ENCODE measurements around the gene MEX3D. TPM values are rescaled to one million over a fixed set of nuclear protein-coding genes. Genes with fewer than 3 reads are reported as not detected.

Gene MEX3D
- total RNA-seq, 1 donor from 2014 or later = 6.4 TPM

DNA sequence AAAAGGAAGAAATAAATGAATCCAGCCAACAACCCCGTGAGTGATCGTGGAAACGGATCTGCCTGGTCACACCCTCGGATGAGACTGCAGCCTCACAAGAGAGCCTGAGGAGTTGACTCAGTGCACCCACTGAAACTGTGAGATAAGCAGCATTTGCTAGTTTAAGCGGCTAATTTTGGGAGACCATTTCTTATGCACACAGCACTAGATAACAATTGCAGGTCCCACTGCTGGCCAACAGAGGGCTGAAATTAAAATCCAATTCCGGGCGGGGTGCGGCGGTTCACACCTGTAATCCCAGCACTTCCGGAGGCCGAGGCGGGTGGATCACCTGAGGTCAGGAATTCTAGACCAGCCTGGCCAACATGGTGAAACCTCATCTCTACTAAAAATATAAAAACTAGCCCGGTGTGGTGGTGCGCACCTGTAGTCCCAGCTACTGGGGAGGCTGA lies 33.5 kb upstream of the MEX3D start:
- peaks cover 46% of the 10 kb centered on the region for H3K4me1 ChIP-seq
- no peak for DNase-seq
- peaks cover 42% of the 10 kb centered on the region for H3K36me3 ChIP-seq
- H3K4me3 ChIP-seq = no peak overlapping the region
- H3K27me3 ChIP-seq (ENCODE audit: low read depth) = no peaks in the 10 kb centered on the region
- intact Hi-C loops (cut with micrococcal nuclease) = no loop called here
- H3K27ac ChIP-seq (replicated peaks) = no peak overlapping the region
- H3K9me3 ChIP-seq (replicated peaks) = no peaks in the 10 kb centered on the region
- TF ChIP-seq, protein P1, sequence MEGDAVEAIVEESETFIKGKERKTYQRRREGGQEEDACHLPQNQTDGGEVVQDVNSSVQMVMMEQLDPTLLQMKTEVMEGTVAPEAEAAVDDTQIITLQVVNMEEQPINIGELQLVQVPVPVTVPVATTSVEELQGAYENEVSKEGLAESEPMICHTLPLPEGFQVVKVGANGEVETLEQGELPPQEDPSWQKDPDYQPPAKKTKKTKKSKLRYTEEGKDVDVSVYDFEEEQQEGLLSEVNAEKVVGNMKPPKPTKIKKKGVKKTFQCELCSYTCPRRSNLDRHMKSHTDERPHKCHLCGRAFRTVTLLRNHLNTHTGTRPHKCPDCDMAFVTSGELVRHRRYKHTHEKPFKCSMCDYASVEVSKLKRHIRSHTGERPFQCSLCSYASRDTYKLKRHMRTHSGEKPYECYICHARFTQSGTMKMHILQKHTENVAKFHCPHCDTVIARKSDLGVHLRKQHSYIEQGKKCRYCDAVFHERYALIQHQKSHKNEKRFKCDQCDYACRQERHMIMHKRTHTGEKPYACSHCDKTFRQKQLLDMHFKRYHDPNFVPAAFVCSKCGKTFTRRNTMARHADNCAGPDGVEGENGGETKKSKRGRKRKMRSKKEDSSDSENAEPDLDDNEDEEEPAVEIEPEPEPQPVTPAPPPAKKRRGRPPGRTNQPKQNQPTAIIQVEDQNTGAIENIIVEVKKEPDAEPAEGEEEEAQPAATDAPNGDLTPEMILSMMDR (IDR thresholded peaks at IDR 0.05; ENCODE audit: borderline replicate concordance) = no peak

DNA sequence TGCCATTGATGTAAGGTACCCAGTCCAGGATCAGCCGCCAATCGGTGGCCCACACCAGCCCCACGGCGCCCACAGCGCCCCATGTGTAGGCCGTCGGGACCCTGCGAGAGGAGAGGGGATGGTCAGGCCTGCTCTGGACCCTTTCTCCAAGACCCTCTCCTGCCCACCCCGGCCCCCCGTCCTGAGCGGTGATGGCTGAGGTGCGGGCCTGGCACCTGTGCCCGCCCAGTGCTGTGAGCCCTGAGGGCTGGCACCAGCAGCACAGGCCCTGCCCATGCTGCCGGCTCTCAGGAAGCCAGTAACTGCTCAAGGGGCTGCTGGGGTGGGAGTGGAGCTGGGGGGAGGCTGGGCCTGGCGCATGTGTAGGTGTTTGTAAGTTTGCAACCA lies 31.3 kb upstream of the MEX3D start:
- TF ChIP-seq, protein P1 (IDR thresholded peaks at IDR 0.05; ENCODE audit: borderline replicate concordance) = no peak
- no peaks in the 10 kb centered on the region for H3K27me3 ChIP-seq (ENCODE audit: low read depth)
- peaks cover 60% of the 10 kb centered on the region for H3K36me3 ChIP-seq
- intact Hi-C loops (cut with micrococcal nuclease) = no loop called here
- H3K4me3 ChIP-seq = no peak overlapping the region
- peaks cover 26% of the 10 kb centered on the region for H3K4me1 ChIP-seq
- H3K27ac ChIP-seq (replicated peaks) = no peak overlapping the region
- no peaks in the 10 kb centered on the region for H3K9me3 ChIP-seq (replicated peaks)
- no peak for DNase-seq

DNA sequence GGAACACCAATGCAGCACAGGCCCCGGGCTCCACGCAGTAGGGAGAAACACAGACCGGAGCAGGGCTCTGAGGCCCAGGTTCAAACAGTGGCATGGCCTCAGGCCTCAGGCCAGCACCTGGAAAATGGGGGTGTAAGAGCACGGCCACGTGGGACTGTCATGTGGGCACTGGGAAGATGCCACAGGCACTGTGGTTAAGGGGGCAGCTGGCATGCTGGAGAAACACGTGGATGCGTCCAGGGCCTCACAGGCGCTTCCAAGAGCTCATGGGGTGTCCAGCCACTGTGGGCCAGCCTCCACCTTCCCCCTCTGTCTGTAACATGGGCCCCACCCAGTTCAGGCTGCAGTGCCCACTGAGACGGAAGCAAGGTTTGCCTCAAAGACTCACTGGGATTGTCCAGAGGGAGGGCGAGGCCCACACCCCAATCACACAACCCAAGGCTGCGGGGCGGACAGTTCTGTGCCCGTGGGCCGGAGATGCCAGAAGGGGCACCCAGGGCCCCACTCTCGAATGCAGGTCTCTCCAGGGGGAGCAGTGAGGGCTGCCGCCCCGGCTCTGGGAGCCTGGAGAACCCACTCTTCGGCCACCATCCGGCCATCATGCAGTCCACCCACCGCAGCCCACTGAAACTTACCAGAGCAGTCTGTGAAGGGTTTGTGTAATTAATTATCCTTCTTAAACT lies 30.8 kb upstream of the MEX3D start:
- no peak for DNase-seq
- intact Hi-C loops (cut with micrococcal nuclease) = no loop called here
- Histone ChIP-seq H3K27ac (replicated peaks) (no peak overlapping the region), H3K4me3 (no peak overlapping the region), H3K27me3 (ENCODE audit: low read depth) (no peaks in the 10 kb centered on the region), H3K9me3 (replicated peaks) (no peaks in the 10 kb centered on the region), H3K36me3 (peaks cover 61% of the 10 kb centered on the region), H3K4me1 (peaks cover 21% of the 10 kb centered on the region)
- TF ChIP-seq, protein P1 (IDR thresholded peaks at IDR 0.05; ENCODE audit: borderline replicate concordance) = no peak

DNA sequence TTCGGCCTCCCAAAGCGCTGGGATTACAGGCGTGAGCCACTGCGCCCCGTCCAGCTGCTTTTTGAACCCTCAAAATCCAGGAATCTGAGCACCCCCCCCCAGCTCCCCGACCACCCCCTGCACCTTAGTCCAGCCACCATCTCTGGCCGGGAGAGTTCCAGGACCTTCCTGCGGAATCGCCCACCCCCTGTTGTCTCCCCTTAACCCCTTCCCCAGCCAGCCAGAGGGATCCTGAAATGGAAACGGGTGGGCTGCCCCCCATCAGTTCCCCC lies 25.3 kb upstream of the MEX3D start:
- Histone ChIP-seq H3K27me3 (ENCODE audit: low read depth) (no peaks in the 10 kb centered on the region), H3K27ac (replicated peaks) (peak overlapping the region; percentile 99), H3K4me1 (peaks cover 30% of the 10 kb centered on the region), H3K9me3 (replicated peaks) (no peaks in the 10 kb centered on the region), H3K4me3 (peak overlapping the region; percentile 92), H3K36me3 (peaks cover 37% of the 10 kb centered on the region)
- TF ChIP-seq, protein P1 (IDR thresholded peaks at IDR 0.05; ENCODE audit: borderline replicate concordance) = no peak
- intact Hi-C loops (cut with micrococcal nuclease) = no loop called here
- DNase-seq = no peak

DNA sequence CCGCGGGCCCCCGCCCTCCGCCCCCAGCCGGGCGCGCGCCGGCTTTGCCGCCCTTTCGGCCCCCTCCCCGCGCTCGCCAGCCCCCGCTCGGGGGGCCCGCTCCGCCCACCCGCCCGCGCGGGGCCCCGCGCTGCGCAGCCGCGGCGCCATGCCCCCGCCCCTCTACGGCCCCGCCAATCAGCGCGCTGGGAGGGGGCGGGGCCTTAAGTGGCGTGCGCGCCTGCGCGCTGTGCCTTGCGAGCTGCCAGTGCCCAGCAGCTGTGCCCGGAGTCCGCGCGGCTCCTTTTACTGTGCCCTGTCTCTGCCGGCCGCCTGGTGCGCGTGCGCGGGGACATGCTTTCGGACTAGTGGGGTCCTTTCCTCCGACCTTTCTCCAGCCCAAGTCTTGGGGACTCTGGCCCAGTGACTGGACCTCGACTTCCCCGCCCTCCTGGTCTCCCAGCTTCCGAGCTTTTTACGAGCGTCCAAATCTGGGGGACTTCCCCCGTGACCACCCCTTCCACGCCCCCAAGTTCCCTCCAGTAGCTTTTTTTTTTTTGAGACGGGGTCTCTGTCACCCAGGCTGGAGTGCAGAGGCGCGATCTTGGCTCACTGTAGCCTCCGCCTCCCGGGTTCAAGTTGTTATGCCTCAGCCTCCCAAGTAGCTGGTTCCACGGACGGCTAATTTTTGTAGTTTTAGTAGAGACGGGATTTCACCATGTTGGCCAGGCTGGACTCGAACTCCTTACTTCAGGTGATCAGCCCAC lies 24.8 kb upstream of the MEX3D start, which contains the start of gene MBD3:
MBD3 (minus strand) TSS at position 111 of the 746 bp plus-strand sequence. CDS start 234 bp downstream, outside the sequence.
- H3K27ac ChIP-seq (replicated peaks) = peak within 1 kb of the TSS; percentile 99
- H3K36me3 ChIP-seq = peaks cover 32% of the 10 kb centered on the region
- H3K9me3 ChIP-seq (replicated peaks) = no peaks in the 10 kb centered on the region
- no peaks in the 10 kb centered on the region for H3K27me3 ChIP-seq (ENCODE audit: low read depth)
- peak within 1 kb of the TSS; percentile 92 for H3K4me3 ChIP-seq
- intact Hi-C loops (cut with micrococcal nuclease) = no loop called here
- peaks cover 30% of the 10 kb centered on the region for H3K4me1 ChIP-seq
- peak; percentile 93 for DNase-seq
- TF ChIP-seq, protein P1 (IDR thresholded peaks at IDR 0.05; ENCODE audit: borderline replicate concordance) = peak; percentile 16
